Pancreas (tissue), 10 donors: ENCODE measurements around the gene THOC6. TPM values are rescaled to one million over a fixed set of nuclear protein-coding genes. Genes with fewer than 3 reads are reported as not detected.

Experiments used
- ATAC-seq, 4 donors: fragments of 200-7000 bp; cut with Tn5 transposase; one replicate each; pipeline versions ENCODE4 v1.8.0 to v1.9.1; 2020; ENCODE audit warnings: mild to moderate bottlenecking in 4 of 4, moderate library complexity in 4 of 4
- DNase-seq, 6 donors: peaks; one replicate each; pipeline ENCODE4 v3.0.0-alpha.2; 2020
- FAIRE-seq: peaks from 2 replicates; lab custom pipeline; 2012; peaks lifted over from hg19 to GRCh38; lab: Jason Lieb, UNC
- H3K27ac ChIP-seq, 4 donors: fragments of 200-600 bp; sonication (generic); 1 replicate in 3 of 4; 2 replicates in 1 of 4; pipeline versions ENCODE4 v1.5.0 to v1.8.0; 2020
- H3K27me3 ChIP-seq, 4 donors: fragments of 200-600 bp; one replicate each; pipeline ENCODE4 v1.8.0; 2021
- H3K36me3 ChIP-seq, 3 donors: fragments of 200-600 bp; sonication (generic) in 1 of 3; one replicate each; pipeline versions ENCODE4 v1.5.0 to v1.8.0; 2020 to 2021
- H3K4me1 ChIP-seq, 3 donors: fragments of 200-600 bp; one replicate each; pipeline ENCODE4 v1.8.0; 2021
- H3K4me3 ChIP-seq, 4 donors: fragments of 200-600 bp; sonication (generic) in 2 of 4; one replicate each; pipeline versions ENCODE4 v1.5.0 to v1.8.0; 2020 to 2021
- H3K9me3 ChIP-seq, 4 donors: fragments of 200-600 bp; one replicate each; pipeline ENCODE4 v1.8.0; 2021
- WGBS, 2 donors: extraction: QIAGEN DNeasy Blood & Tissue Kit; methylation state at CpG; one replicate each; pipeline ENCODE4 v1.1.7; 2013; 5-methylcytosine and 5-hydroxymethylcytosine counted together
- intact Hi-C, 3 donors: fragments of 100-400 bp; cut with DNase I; formaldehyde crosslinking; loops; one replicate each; pipeline versions ENCODE4 v1.11.1 to v1.14.2; 2022
- polyA plus RNA-seq, 2 donors: library from polyadenylated mRNA; stranded (reverse); fragments of 200-250 nt; gene quantifications; one replicate each; pipeline ENCODE4 v1.2.3, GENCODE V29; 2013
- total RNA-seq, 6 donors: library from RNA; stranded (reverse); fragmentation: NEBNext Ultra II Directional in 4 of 6; extraction: Animal tissue kit (Norgen Biotek cat#: 25700) in 4 of 6; gene quantifications; one replicate each; pipeline versions ENCODE4 v1.2.1 to v1.2.4, GENCODE V29; 2021 to 2023
- TF ChIP-seq, protein P1 (sequence below), 4 donors: fragments of 200-600 bp; sonication (generic) in 3 of 4; IDR thresholded peaks; one replicate each; pipeline versions ENCODE4 v1.5.0 to v1.8.0; 2021; ENCODE audit warnings: antibody characterized with exemption in 4 of 4
- donor health status: healthy with polysubstance abuse.
- donor health status: DM: no; HTN: no; CAD: no; lungs with moderate emphysema.
- donor health status: DM: no; HTN: no; CAD: no.
- donor health status: control.
- donor health status: control.
- donor health status: Bipolar disorder and iron deficiency.
- donor health status: DM: yes; HTN: yes; CAD: no.
- donor health status: DM: no; HTN: no; CAD: no.
- donor health status: DM: no; HTN: no; CAD: no.
- donor health status: DM: yes; HTN: yes; CAD: no.

Gene THOC6
- total and polyA plus RNA-seq, 8 donors: 6.2 to 38.2 (median 8.5) TPM

DNA sequence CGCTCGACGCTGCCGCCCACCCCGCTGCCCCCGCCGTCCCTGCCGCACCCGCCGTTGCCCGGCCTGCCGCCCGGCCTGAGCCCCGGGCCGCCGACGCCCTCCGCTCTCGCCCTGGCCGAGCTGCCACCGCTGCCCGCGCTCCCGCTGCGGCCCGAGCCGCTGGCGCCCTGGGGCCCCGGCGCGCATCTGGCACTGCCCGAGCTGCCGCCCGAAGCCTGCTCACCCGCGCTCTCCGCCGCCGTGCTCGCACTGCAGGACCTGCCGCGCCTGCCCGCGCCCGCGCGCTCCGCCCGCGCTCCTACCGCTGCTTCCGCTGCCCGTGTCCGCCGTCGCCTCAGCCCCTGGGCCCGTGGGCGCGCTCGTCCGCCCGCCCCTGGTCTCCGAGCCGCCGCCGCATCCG, 19.5 kb upstream of the THOC6 start:
- FAIRE-seq (no peak), ATAC-seq (no peak), DNase-seq (peak in 2 of 6 donors; percentile 72)
- WGBS, 2 donors: 0 to 1% methylated on average over 20 to 65 of the region's 67 CpGs
- Histone ChIP-seq H3K27me3 (no peaks in the 10 kb centered on the region), H3K4me1 (peaks cover 27 to 38% (median 31%) of the 10 kb centered on the region in 3 donors), H3K36me3 (no peaks in the 10 kb centered on the region), H3K27ac (no peak overlapping the region), H3K4me3 (peak overlapping the region in 1 of 4 donors; percentile 51), H3K9me3 (no peaks in the 10 kb centered on the region)
- TF ChIP-seq, protein P1, sequence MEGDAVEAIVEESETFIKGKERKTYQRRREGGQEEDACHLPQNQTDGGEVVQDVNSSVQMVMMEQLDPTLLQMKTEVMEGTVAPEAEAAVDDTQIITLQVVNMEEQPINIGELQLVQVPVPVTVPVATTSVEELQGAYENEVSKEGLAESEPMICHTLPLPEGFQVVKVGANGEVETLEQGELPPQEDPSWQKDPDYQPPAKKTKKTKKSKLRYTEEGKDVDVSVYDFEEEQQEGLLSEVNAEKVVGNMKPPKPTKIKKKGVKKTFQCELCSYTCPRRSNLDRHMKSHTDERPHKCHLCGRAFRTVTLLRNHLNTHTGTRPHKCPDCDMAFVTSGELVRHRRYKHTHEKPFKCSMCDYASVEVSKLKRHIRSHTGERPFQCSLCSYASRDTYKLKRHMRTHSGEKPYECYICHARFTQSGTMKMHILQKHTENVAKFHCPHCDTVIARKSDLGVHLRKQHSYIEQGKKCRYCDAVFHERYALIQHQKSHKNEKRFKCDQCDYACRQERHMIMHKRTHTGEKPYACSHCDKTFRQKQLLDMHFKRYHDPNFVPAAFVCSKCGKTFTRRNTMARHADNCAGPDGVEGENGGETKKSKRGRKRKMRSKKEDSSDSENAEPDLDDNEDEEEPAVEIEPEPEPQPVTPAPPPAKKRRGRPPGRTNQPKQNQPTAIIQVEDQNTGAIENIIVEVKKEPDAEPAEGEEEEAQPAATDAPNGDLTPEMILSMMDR (IDR thresholded peaks at IDR 0.05): no peak
- intact Hi-C loops: no loop called here

DNA sequence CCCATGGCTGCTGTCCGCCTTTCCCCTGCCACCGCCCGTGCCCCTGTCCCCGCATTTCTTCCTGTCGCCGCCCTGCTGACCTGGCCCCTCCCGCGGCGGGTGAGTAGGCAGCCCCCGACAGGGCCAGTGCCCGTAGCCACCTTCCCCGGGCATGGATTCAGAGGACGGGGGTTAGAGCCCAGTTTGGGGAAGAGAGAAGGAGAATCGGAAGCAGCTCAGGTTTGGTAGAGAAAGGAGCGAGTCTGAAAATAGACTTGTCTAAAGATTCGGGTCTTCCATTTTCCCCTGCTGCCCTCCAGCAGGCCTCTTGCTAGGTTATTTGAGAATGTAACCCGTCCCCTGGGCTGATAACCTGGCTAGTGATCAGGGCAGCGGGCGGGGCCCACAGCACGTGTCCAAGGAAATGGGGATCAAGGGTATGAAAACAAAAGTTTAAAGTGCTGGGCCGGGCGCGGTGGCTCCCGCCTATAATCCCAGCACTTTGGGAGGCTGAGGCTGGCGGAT, 19.0 kb upstream of the THOC6 start:
- Histone ChIP-seq H3K27ac (peak overlapping the region; percentile 53 to 93 (median 79)), H3K27me3 (no peaks in the 10 kb centered on the region), H3K4me1 (peaks cover 31 to 43% (median 32%) of the 10 kb centered on the region in 3 donors), H3K36me3 (no peaks in the 10 kb centered on the region), H3K4me3 (peak overlapping the region; percentile 11 to 51 (median 31)), H3K9me3 (no peaks in the 10 kb centered on the region)
- DNase-seq (peak in 5 of 6 donors; percentile 74 to 89 (median 79)), ATAC-seq (peak in 2 of 4 donors; percentile 11 to 13), FAIRE-seq (no peak)
- WGBS, 2 donors: 3% methylated on average over 25 of the region's 25 CpGs
- TF ChIP-seq, protein P1 (IDR thresholded peaks at IDR 0.05): no peak
- intact Hi-C loops: no loop called here

DNA sequence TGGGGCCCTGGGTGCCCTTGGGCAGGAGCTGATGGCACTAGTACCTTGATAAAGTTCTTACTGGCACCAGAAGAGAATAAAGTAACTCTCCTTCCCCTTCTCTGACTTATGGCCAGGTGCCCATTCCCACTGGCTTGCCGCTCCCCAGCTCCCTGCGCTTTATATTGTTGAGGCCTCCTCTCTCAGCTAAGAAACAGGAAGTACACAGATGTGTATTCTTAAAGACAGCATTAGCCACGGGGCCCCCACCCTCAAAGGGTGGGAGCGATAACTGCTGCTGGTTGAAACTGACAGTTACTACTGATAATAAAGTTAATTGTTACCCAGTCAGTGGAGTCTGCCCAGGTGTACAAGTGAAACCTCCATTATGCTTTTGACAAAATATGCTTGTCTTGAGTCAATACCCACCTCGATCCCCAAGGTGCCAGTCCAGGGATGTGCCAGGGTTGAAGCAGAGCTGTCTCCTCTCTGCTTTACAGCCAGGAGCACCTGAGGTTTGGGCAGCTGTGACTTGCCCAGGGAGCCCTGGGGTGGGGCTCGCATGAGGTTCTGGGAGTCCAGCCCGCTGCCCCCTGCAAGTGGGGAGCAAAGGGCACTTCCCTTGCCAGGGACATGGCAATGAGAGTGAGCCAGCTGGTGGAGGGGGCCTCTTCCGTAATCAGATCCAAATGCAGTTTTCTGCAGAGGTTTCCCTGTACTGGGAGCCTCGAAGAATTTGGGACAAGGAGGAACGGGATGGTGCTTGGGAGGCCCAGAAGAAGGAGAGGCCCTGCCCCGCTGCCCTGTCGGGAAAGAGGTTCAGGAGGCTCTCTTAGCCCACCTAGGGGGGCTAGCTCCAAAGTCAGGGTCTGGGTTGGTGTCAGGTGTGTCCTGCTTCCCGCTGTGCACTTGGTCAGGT, 16.5 kb upstream of the THOC6 start:
- peak; percentile 15 to 46 (median 33) for ATAC-seq
- Histone ChIP-seq H3K4me3 (peak overlapping the region in 2 of 4 donors; percentile 45 to 51), H3K4me1 (peaks cover 41 to 56% (median 43%) of the 10 kb centered on the region in 3 donors), H3K27ac (peak overlapping the region; percentile 53 to 93 (median 79)), H3K9me3 (no peaks in the 10 kb centered on the region), H3K36me3 (no peaks in the 10 kb centered on the region), H3K27me3 (no peaks in the 10 kb centered on the region)
- peak in 5 of 6 donors; percentile 64 to 78 (median 68) for DNase-seq
- TF ChIP-seq, protein P1 (IDR thresholded peaks at IDR 0.05): no peak
- FAIRE-seq: no peak
- intact Hi-C loops: no loop called here
- whole genome bisulfite sequencing, 2 donors: 15 to 17% methylated on average over 13 of the region's 13 CpGs

DNA sequence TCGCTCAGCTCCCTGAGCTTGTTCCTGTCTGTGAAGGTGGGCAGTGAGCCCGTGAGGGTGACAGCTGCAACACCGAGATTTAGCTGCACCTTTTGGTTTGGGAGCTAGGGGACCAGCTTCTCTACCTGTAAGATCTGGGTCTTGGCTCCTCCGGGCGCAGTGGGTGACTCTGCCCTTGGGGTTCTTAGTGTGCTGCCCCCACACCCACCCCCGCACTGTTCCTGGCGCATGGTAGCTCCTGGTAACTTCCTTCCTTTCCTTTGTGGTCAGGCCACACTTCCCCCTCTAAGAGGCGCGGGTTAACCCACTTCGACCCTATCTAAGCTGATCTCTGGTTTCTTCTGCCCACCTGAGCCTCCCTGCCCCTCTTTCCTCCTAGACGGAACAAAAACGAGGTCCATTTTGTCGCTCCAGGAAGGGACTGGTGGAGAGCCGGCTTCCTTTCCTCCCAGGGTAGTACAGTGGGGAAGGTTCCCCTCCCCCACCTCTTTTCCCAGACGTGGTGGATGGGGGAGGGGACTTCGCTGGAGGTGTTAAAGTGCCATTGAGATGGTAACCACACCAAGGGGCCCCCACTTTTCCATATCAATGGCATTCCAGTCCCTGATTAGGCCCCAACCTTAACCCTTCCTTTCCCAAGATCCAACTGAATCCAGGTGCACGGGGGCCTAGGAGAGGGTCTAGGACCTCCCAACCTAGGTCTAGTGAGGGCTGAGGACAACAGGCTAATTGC, 15.7 kb upstream of the THOC6 start:
- H3K27me3 ChIP-seq: no peaks in the 10 kb centered on the region
- no peaks in the 10 kb centered on the region for H3K9me3 ChIP-seq
- TF ChIP-seq, protein P1 (IDR thresholded peaks at IDR 0.05): no peak
- FAIRE-seq (no peak), ATAC-seq (no peak), DNase-seq (peak in 1 of 6 donors; percentile 39)
- intact Hi-C loops: no loop called here
- H3K36me3 ChIP-seq: no peaks in the 10 kb centered on the region
- H3K27ac ChIP-seq: peak overlapping the region; percentile 53 to 93 (median 79)
- peak overlapping the region in 1 of 4 donors; percentile 45 for H3K4me3 ChIP-seq
- 33 to 34% methylated on average over 17 of the region's 17 CpGs for WGBS, 2 donors
- peaks cover 41 to 56% (median 43%) of the 10 kb centered on the region in 3 donors for H3K4me1 ChIP-seq
